ENCODE data around the gene AGA.
A peak's percentile ranks its signal among the peaks of the same experiment; 100 is the strongest.

Gene AGA

DNA sequence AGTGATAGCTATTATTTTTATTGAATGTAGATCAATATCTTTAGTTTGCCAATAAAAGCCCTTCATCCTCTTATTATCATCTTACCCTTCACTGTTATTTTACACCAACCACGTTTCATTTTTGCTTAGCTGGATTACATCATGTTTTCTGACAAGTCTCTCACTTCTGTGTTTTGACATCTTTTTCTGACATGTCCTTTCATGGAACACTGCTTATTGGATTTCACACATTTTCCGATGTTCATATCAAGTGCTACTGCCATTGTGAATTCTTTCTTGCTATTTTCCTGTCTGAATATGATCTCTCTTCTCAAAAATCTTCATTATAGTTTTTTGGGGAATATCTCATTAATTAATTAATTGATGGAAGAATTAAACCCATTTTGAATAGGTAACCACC is 48.5 kb upstream of the AGA start:
- no peak for TF ChIP-seq SNAI2 (CRISPR knock-in tag; IDR thresholded peaks at IDR 0.05)
- TF ChIP-seq, protein P1, sequence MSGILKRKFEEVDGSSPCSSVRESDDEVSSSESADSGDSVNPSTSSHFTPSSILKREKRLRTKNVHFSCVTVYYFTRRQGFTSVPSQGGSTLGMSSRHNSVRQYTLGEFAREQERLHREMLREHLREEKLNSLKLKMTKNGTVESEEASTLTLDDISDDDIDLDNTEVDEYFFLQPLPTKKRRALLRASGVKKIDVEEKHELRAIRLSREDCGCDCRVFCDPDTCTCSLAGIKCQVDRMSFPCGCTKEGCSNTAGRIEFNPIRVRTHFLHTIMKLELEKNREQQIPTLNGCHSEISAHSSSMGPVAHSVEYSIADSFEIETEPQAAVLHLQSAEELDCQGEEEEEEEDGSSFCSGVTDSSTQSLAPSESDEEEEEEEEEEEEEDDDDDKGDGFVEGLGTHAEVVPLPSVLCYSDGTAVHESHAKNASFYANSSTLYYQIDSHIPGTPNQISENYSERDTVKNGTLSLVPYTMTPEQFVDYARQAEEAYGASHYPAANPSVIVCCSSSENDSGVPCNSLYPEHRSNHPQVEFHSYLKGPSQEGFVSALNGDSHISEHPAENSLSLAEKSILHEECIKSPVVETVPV (CRISPR knock-in tag; IDR thresholded peaks at IDR 0.05) = no peak
- TF ChIP-seq ESRRG (CRISPR knock-in tag; IDR thresholded peaks at IDR 0.05) = no peak
- no peak for TF ChIP-seq TCF4 (CRISPR knock-in tag; IDR thresholded peaks at IDR 0.05; ENCODE audit: borderline replicate concordance)
- TF ChIP-seq CSDC2 (CRISPR knock-in tag; IDR thresholded peaks at IDR 0.05) = no peak
- TF ChIP-seq, protein P2, sequence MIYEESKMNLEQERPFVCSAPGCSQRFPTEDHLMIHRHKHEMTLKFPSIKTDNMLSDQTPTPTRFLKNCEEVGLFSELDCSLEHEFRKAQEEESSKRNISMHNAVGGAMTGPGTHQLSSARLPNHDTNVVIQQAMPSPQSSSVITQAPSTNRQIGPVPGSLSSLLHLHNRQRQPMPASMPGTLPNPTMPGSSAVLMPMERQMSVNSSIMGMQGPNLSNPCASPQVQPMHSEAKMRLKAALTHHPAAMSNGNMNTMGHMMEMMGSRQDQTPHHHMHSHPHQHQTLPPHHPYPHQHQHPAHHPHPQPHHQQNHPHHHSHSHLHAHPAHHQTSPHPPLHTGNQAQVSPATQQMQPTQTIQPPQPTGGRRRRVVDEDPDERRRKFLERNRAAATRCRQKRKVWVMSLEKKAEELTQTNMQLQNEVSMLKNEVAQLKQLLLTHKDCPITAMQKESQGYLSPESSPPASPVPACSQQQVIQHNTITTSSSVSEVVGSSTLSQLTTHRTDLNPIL (CRISPR knock-in tag; IDR thresholded peaks at IDR 0.05; ENCODE audit: low read depth) = no peak
- no peak for TF ChIP-seq TOX (CRISPR knock-in tag; IDR thresholded peaks at IDR 0.05; ENCODE audit: borderline replicate concordance)
- TF ChIP-seq, protein P3, sequence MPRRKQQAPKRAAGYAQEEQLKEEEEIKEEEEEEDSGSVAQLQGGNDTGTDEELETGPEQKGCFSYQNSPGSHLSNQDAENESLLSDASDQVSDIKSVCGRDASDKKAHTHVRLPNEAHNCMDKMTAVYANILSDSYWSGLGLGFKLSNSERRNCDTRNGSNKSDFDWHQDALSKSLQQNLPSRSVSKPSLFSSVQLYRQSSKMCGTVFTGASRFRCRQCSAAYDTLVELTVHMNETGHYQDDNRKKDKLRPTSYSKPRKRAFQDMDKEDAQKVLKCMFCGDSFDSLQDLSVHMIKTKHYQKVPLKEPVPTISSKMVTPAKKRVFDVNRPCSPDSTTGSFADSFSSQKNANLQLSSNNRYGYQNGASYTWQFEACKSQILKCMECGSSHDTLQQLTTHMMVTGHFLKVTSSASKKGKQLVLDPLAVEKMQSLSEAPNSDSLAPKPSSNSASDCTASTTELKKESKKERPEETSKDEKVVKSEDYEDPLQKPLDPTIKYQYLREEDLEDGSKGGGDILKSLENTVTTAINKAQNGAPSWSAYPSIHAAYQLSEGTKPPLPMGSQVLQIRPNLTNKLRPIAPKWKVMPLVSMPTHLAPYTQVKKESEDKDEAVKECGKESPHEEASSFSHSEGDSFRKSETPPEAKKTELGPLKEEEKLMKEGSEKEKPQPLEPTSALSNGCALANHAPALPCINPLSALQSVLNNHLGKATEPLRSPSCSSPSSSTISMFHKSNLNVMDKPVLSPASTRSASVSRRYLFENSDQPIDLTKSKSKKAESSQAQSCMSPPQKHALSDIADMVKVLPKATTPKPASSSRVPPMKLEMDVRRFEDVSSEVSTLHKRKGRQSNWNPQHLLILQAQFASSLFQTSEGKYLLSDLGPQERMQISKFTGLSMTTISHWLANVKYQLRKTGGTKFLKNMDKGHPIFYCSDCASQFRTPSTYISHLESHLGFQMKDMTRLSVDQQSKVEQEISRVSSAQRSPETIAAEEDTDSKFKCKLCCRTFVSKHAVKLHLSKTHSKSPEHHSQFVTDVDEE (CRISPR knock-in tag; IDR thresholded peaks at IDR 0.05) = no peak
- TF ChIP-seq PPARA (CRISPR knock-in tag; IDR thresholded peaks at IDR 0.05; ENCODE audit: borderline replicate concordance) = no peak
- no peak for TF ChIP-seq ZNF565 (CRISPR knock-in tag; conservative IDR thresholded peaks at IDR 0.05; ENCODE audit: low read depth)
- TF ChIP-seq BACH2 (CRISPR knock-in tag; IDR thresholded peaks at IDR 0.05; ENCODE audit: borderline replicate concordance) = no peak
- TF ChIP-seq, protein P4, sequence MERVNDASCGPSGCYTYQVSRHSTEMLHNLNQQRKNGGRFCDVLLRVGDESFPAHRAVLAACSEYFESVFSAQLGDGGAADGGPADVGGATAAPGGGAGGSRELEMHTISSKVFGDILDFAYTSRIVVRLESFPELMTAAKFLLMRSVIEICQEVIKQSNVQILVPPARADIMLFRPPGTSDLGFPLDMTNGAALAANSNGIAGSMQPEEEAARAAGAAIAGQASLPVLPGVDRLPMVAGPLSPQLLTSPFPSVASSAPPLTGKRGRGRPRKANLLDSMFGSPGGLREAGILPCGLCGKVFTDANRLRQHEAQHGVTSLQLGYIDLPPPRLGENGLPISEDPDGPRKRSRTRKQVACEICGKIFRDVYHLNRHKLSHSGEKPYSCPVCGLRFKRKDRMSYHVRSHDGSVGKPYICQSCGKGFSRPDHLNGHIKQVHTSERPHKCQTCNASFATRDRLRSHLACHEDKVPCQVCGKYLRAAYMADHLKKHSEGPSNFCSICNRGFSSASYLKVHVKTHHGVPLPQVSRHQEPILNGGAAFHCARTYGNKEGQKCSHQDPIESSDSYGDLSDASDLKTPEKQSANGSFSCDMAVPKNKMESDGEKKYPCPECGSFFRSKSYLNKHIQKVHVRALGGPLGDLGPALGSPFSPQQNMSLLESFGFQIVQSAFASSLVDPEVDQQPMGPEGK (CRISPR knock-in tag; IDR thresholded peaks at IDR 0.05; ENCODE audit: borderline replicate concordance) = no peak
- TF ChIP-seq, protein P5, sequence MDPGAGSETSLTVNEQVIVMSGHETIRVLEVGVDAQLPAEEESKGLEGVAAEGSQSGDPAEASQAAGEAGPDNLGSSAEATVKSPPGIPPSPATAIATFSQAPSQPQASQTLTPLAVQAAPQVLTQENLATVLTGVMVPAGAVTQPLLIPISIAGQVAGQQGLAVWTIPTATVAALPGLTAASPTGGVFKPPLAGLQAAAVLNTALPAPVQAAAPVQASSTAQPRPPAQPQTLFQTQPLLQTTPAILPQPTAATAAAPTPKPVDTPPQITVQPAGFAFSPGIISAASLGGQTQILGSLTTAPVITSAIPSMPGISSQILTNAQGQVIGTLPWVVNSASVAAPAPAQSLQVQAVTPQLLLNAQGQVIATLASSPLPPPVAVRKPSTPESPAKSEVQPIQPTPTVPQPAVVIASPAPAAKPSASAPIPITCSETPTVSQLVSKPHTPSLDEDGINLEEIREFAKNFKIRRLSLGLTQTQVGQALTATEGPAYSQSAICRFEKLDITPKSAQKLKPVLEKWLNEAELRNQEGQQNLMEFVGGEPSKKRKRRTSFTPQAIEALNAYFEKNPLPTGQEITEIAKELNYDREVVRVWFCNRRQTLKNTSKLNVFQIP (CRISPR knock-in tag; IDR thresholded peaks at IDR 0.05; ENCODE audit: borderline replicate concordance, low read depth) = no peak
- TF ChIP-seq ZFP30 (CRISPR knock-in tag; IDR thresholded peaks at IDR 0.05) = no peak
- TF ChIP-seq ZC3H10 (CRISPR knock-in tag; IDR thresholded peaks at IDR 0.05) = no peak
- TF ChIP-seq ZNF8 (CRISPR knock-in tag; IDR thresholded peaks at IDR 0.05) = no peak
- no peak for ATAC-seq

DNA sequence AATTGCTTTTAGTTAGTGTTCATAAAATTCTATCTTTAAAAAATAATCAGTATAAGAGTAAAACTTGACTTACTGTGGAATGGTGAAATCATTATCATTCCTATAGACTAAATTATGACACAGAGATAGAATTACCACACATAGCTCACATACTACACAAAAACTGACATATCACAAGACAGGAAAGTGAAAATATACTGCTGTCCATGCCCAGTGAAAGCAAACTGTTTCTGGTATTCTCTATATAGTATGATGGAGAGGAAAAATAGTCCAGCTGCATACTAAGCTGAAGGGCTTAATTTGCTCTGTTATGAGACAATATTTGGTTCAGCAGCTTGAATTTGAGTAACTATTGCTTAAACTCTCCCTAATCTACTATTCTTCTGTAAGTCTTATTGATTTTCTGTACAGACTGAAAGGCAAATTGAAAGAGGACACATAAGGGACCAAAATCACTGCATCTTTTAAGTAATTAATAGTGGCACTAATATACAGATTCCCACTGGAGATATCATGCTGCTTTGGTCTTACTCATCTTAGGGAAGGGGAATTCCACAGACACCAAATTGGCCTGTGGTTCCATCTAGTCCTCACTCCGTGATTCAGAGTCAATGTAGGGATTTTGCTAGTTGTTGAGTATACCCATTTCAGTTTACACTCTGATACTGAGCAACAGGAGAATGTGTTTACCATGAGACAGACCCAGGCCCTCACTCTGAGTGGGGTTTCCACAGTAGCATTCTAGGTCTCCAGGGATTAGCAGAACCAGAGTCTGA is 47.4 kb upstream of the AGA start:
- ATAC-seq = peak; percentile 47
- TF ChIP-seq TCF4 (CRISPR knock-in tag; IDR thresholded peaks at IDR 0.05; ENCODE audit: borderline replicate concordance) = no peak
- TF ChIP-seq, protein P4 (CRISPR knock-in tag; IDR thresholded peaks at IDR 0.05; ENCODE audit: borderline replicate concordance) = no peak
- TF ChIP-seq CSDC2 (CRISPR knock-in tag; IDR thresholded peaks at IDR 0.05) = no peak
- no peak for TF ChIP-seq TOX (CRISPR knock-in tag; IDR thresholded peaks at IDR 0.05; ENCODE audit: borderline replicate concordance)
- TF ChIP-seq ZFP3 (CRISPR knock-in tag; IDR thresholded peaks at IDR 0.05) = no peak
- TF ChIP-seq ESRRG (CRISPR knock-in tag; IDR thresholded peaks at IDR 0.05) = no peak
